Measurements from ENCODE around the gene GAGE10.

GRCh38 chrX:49310371-49310770 is 6.9 kb downstream of the GAGE10 start:
- no peak for TF ChIP-seq POLR2A (IDR thresholded peaks at IDR 0.05; ENCODE audit: low read depth, low read length)
- no peak for TF ChIP-seq CTCF (IDR thresholded peaks at IDR 0.05; ENCODE audit: extremely low read depth in 1 of 2, insufficient read depth in 1 of 2, low read depth in 1 of 2, low read length in 2 of 2)
- no peak for TF ChIP-seq POLR2AphosphoS5 (IDR thresholded peaks at IDR 0.05; ENCODE audit: insufficient read depth, low read depth, low read length)
- TF ChIP-seq MYC (IDR thresholded peaks at IDR 0.05; ENCODE audit: low read depth, low read length) = no peak
- TF ChIP-seq EZH2 (IDR thresholded peaks at IDR 0.05; ENCODE audit: borderline replicate concordance, low read depth, low read length, severe bottlenecking) = no peak
- no peak for TF ChIP-seq MAX (IDR thresholded peaks at IDR 0.05; ENCODE audit: insufficient read depth, insufficient read length)
- TF ChIP-seq GATA2 (IDR thresholded peaks at IDR 0.05; ENCODE audit: insufficient read depth, insufficient read length, low read depth, low read length) = no peak
